PC-9 (cell line): ENCODE data around the gene ITSN2.

Experiments
- CTCF ChIP-seq: fragments of 200-600 bp; sonication (generic); conservative IDR thresholded peaks from 2 replicates; pipeline ENCODE4 v1.6.1; 2017; ENCODE audit warnings: mixed run types, antibody characterized with exemption, mild to moderate bottlenecking, moderate library complexity
- EZH2 ChIP-seq: fragments of 200-600 bp; sonication (generic); IDR thresholded peaks from 2 replicates; pipeline ENCODE4 v1.8.0; 2017; ENCODE audit warnings: antibody characterized with exemption, low read depth

GRCh38 chr2:24353364-24353763 is 7.0 kb downstream of the ITSN2 start:
- TF ChIP-seq CTCF (no peak), EZH2 (no peak)
